H1 (cell line): Measurements from ENCODE around the gene PGAP3. TPM values are rescaled to one million over a fixed set of nuclear protein-coding genes. Genes with fewer than 3 reads are reported as not detected.
A peak's percentile ranks its signal among the peaks of the same experiment; 100 is the strongest.

Experiments
- CTCF ChIA-PET: fragments of 300-600 bp; sonication (Branson Sonifier 250); formaldehyde crosslinking; loops from one replicate; lab custom pipeline; 2021; ENCODE audit not compliant: partially characterized antibody; lab: Charles Lee
- POLR2A ChIA-PET: fragments of 300-600 bp; sonication (Branson Sonifier 250); formaldehyde crosslinking; loops from one replicate; lab custom pipeline; 2021; ENCODE audit warnings: inconsistent platforms; ENCODE audit not compliant: partially characterized antibody; lab: Charles Lee
- DNase-seq, 2 experiments: peaks; one replicate each; pipeline versions ENCODE4 v3.0.0 to v3.0.0-alpha.2; 2010 to 2022; ENCODE audit warnings: low spot score in 2 of 2, low read depth in 1 of 2, mixed read lengths in 1 of 2
- FAIRE-seq: peaks from 2 replicates; lab custom pipeline; 2011; peaks lifted over from hg19 to GRCh38; lab: Jason Lieb, UNC
- H2AFZ ChIP-seq: 2 replicates; pipeline ENCODE4 v1.8.1; 2012; ENCODE audit warnings: low read length, inconsistent platforms
- H2AK5ac ChIP-seq: 2 replicates; pipeline ENCODE4 v1.6.1; 2013; ENCODE audit warnings: low read depth, low read length
- H2BK120ac ChIP-seq: replicated peaks from 2 replicates; pipeline ENCODE3; 2013; ENCODE audit warnings: low read depth, low read length, inconsistent platforms
- H2BK12ac ChIP-seq: 2 replicates; pipeline ENCODE4 v1.6.1; 2013; ENCODE audit warnings: low read depth, low read length
- H2BK15ac ChIP-seq: 2 replicates; pipeline ENCODE4 v1.6.1; 2013; ENCODE audit warnings: low read length
- H2BK20ac ChIP-seq: 2 replicates; pipeline ENCODE4 v1.6.1; 2013; ENCODE audit warnings: low read length
- H2BK5ac ChIP-seq: 2 replicates; pipeline ENCODE4 v1.6.1; 2013; ENCODE audit warnings: low read depth, low read length
- H3K14ac ChIP-seq: 2 replicates; pipeline ENCODE4 v1.6.1; 2013; ENCODE audit warnings: inconsistent platforms; ENCODE audit not compliant: insufficient read length
- H3K18ac ChIP-seq: 2 replicates; pipeline ENCODE4 v1.6.1; 2013; ENCODE audit warnings: low read length; ENCODE audit errors: extremely low read depth
- H3K23ac ChIP-seq: 2 replicates; pipeline ENCODE4 v1.6.1; 2013; ENCODE audit warnings: inconsistent platforms; ENCODE audit not compliant: insufficient read length
- H3K23me2 ChIP-seq: 2 replicates; pipeline ENCODE4 v1.6.1; 2013; ENCODE audit warnings: low read depth, low read length
- H3K27ac ChIP-seq: 2 replicates; pipeline ENCODE4 v1.6.1; 2011; ENCODE audit warnings: low read depth, low read length, inconsistent platforms
- H3K27me3 ChIP-seq, 4 experiments: replicated peaks in 1 of 4; 1 replicate in 1 of 4; 2 replicates in 3 of 4; pipeline versions ENCODE4 v1.6.1 to v1.8.1; 2011 to 2013; ENCODE audit warnings: low read length in 3 of 4, mild to moderate bottlenecking in 3 of 4, inconsistent platforms in 2 of 4, mixed read lengths in 2 of 4, moderate library complexity in 1 of 4; ENCODE audit not compliant: control insufficient read depth in 3 of 4, insufficient read depth in 3 of 4; ENCODE audit errors: extremely low read depth in 1 of 4
- H3K36me3 ChIP-seq, 4 experiments: 2 replicates each; pipeline versions ENCODE4 v1.6.1 to v1.8.1; 2011 to 2013; ENCODE audit warnings: mild to moderate bottlenecking in 4 of 4, low read length in 3 of 4, moderate library complexity in 2 of 4, control low read depth in 1 of 4, inconsistent platforms in 1 of 4; ENCODE audit not compliant: insufficient read depth in 4 of 4, control insufficient read depth in 2 of 4
- H3K4ac ChIP-seq: replicated peaks from 2 replicates; pipeline ENCODE3; 2013; ENCODE audit warnings: low read length, low read depth, mixed read lengths, inconsistent platforms; ENCODE audit not compliant: insufficient read length
- H3K4me1 ChIP-seq, 4 experiments: replicated peaks in 1 of 4; 1 replicate in 1 of 4; 2 replicates in 3 of 4; pipeline versions ENCODE4 v1.6.1 to v1.8.1; 2011 to 2013; ENCODE audit warnings: low read length in 3 of 4, inconsistent platforms in 2 of 4, mixed read lengths in 1 of 4; ENCODE audit not compliant: insufficient read depth in 4 of 4, control insufficient read depth in 3 of 4
- H3K4me2 ChIP-seq, 2 experiments: 2 replicates each; pipeline versions ENCODE4 v1.6.1 to v1.8.1; 2011 to 2013; ENCODE audit warnings: low read depth in 2 of 2, low read length in 2 of 2, control low read depth in 1 of 2, inconsistent platforms in 1 of 2, mild to moderate bottlenecking in 1 of 2; ENCODE audit not compliant: insufficient read depth in 1 of 2
- H3K4me3 ChIP-seq, 4 experiments: fragments of 200-600, 300-600 bp in 1 of 4; sonication (generic), shearing (Covaris generic), sonication (Bioruptor Twin) in 1 of 4; 2 replicates each; pipeline versions ENCODE4 v1.5.1 to v1.8.1; 2011 to 2016; ENCODE audit warnings: low read length in 4 of 4, low read depth in 3 of 4, control low read depth in 2 of 4, inconsistent platforms in 2 of 4, mild to moderate bottlenecking in 2 of 4, mixed read lengths in 1 of 4, moderate library complexity in 1 of 4; ENCODE audit not compliant: insufficient read depth in 2 of 4; ENCODE audit errors: extremely low read depth in 1 of 4
- H3K56ac ChIP-seq: replicated peaks from 2 replicates; pipeline ENCODE3; 2013; ENCODE audit warnings: low read depth, mild to moderate bottlenecking, mixed read lengths, low read length, inconsistent platforms; ENCODE audit not compliant: insufficient read length
- H3K79me1 ChIP-seq: 2 replicates; pipeline ENCODE4 v1.6.1; 2013; ENCODE audit warnings: low read depth, low read length, control low read depth
- H3K79me2 ChIP-seq, 2 experiments: 2 replicates each; pipeline versions ENCODE4 v1.6.1 to v1.8.1; 2012 to 2013; ENCODE audit warnings: low read length in 2 of 2, mild to moderate bottlenecking in 2 of 2, inconsistent platforms in 1 of 2; ENCODE audit not compliant: insufficient read depth in 2 of 2, control insufficient read depth in 1 of 2
- H3K9ac ChIP-seq, 4 experiments: replicated peaks in 1 of 4; 1 replicate in 1 of 4; 2 replicates in 3 of 4; pipeline versions ENCODE4 v1.6.1 to v1.8.1; 2011 to 2013; ENCODE audit warnings: low read depth in 3 of 4, low read length in 3 of 4, control low read depth in 2 of 4, mild to moderate bottlenecking in 2 of 4, moderate library complexity in 2 of 4, inconsistent platforms in 1 of 4; ENCODE audit errors: extremely low read depth in 1 of 4
- H3K9me3 ChIP-seq, 2 experiments: 2 replicates each; pipeline versions ENCODE4 v1.6.1 to v1.8.1; 2012 to 2013; ENCODE audit warnings: mild to moderate bottlenecking in 2 of 2, moderate library complexity in 2 of 2, control low read depth in 1 of 2, inconsistent platforms in 1 of 2, low read depth in 1 of 2, low read length in 1 of 2, mixed read lengths in 1 of 2; ENCODE audit not compliant: insufficient read depth in 2 of 2
- H4K20me1 ChIP-seq, 2 experiments: replicated peaks in 1 of 2; 2 replicates each; pipeline versions ENCODE3 to v1.8.1; 2011 to 2013; ENCODE audit warnings: inconsistent platforms in 2 of 2, low read length in 2 of 2, mild to moderate bottlenecking in 1 of 2; ENCODE audit not compliant: insufficient read depth in 2 of 2, control insufficient read depth in 1 of 2
- H4K5ac ChIP-seq: 2 replicates; pipeline ENCODE4 v1.6.1; 2013; ENCODE audit warnings: low read length, low read depth, mixed read lengths, inconsistent platforms; ENCODE audit not compliant: insufficient read length
- H4K8ac ChIP-seq: 2 replicates; pipeline ENCODE4 v1.8.0; 2013; ENCODE audit warnings: mild to moderate bottlenecking, moderate library complexity, low read length, inconsistent platforms; ENCODE audit not compliant: insufficient read depth; ENCODE audit errors: extremely low read depth
- H4K91ac ChIP-seq: replicated peaks from 2 replicates; pipeline ENCODE3; 2013; ENCODE audit warnings: low read length, mixed read lengths, inconsistent platforms; ENCODE audit not compliant: insufficient read length
- ATF2 ChIP-seq: IDR thresholded peaks from 2 replicates; pipeline ENCODE4 v1.6.1; 2012; ENCODE audit warnings: low read length, inconsistent platforms
- BCL11A ChIP-seq, 2 experiments: IDR thresholded peaks; one replicate each; pipeline ENCODE4 v1.6.1; 2011; ENCODE audit warnings: low read depth in 2 of 2, low read length in 2 of 2, mild to moderate bottlenecking in 2 of 2
- HDAC2 ChIP-seq, 2 experiments: fragments of 300-600 bp in 1 of 2; sonication (generic) in 1 of 2; IDR thresholded peaks; 2 replicates each; pipeline ENCODE4 v1.6.1; 2011 to 2012; ENCODE audit warnings: low read depth in 2 of 2, low read length in 2 of 2, mild to moderate bottlenecking in 2 of 2, moderate library complexity in 2 of 2, borderline replicate concordance in 1 of 2, inconsistent platforms in 1 of 2
- NANOG ChIP-seq: IDR thresholded peaks from 2 replicates; pipeline ENCODE4 v1.6.1; 2011; ENCODE audit warnings: low read length, low read depth, mild to moderate bottlenecking, inconsistent platforms; ENCODE audit not compliant: insufficient read depth, poor library complexity, severe bottlenecking
- RAD21 ChIP-seq, 2 experiments: IDR thresholded peaks in 1 of 2; conservative IDR thresholded peaks in 1 of 2; 2 replicates each; pipeline ENCODE4 v1.6.1; 2011; ENCODE audit warnings: low read depth in 2 of 2, low read length in 2 of 2, improper control_type of control experiment in 1 of 2, inconsistent platforms in 1 of 2, mild to moderate bottlenecking in 1 of 2, moderate library complexity in 1 of 2
- SP2 ChIP-seq: IDR thresholded peaks from 2 replicates; pipeline ENCODE4 v1.6.1; 2012; ENCODE audit warnings: mild to moderate bottlenecking, low read length, inconsistent platforms
- SP4 ChIP-seq: IDR thresholded peaks from 2 replicates; pipeline ENCODE4 v1.6.1; 2012; ENCODE audit warnings: low read length, inconsistent platforms
- TAF1 ChIP-seq: IDR thresholded peaks from 2 replicates; pipeline ENCODE4 v1.6.1; 2011; ENCODE audit warnings: mild to moderate bottlenecking, low read depth, low read length
- WGBS, 2 experiments: shearing (Covaris generic) in 1 of 2; methylation state at CpG; one replicate each; pipeline versions ENCODE4 v1.1.6 to v1.1.7; 2013 to 2015; ENCODE audit warnings: low lambda C conversion rate in 2 of 2, mixed read lengths in 2 of 2, inconsistent platforms in 1 of 2, low coverage in 1 of 2, missing lambda C conversion rate in 1 of 2; ENCODE audit not compliant: insufficient replicate concordance in 2 of 2, insufficient coverage in 1 of 2, insufficient read length in 1 of 2; ENCODE audit errors: extremely low coverage in 1 of 2, missing lambda C conversion rate in 1 of 2; 5-methylcytosine and 5-hydroxymethylcytosine counted together
- polyA plus RNA-seq, 7 experiments: library from polyadenylated mRNA; depleted of rRNA in 3 of 7; stranded (reverse) in 5 of 7; unstranded in 2 of 7; fragments of >200 nt in 5 of 7; fragments of 200-250 nt in 2 of 7; gene quantifications; 1 replicate in 5 of 7; 2 replicates in 1 of 7; 4 replicates in 1 of 7; pipeline versions ENCODE4 v1.2.1 to v1.2.3, GENCODE V29; 2011 to 2013; ENCODE audit warnings: missing spikeins in 2 of 7, mixed read lengths in 2 of 7
- total RNA-seq: library from RNA; stranded (reverse); fragmentation: NEBNext Ultra II Directional; extraction: Animal tissue kit (Norgen Biotek cat#: 25700); gene quantifications from 2 replicates; pipeline ENCODE4 v1.2.1, GENCODE V29; 2021

PGAP3 gene
- total and polyA plus RNA-seq, 2 of the 8 experiments (the other 6 are each of a cell fraction or from before 2014, with no cell fraction given), result 21.0 to 30.7 TPM

GRCh38 chr17:39706383-39706782, 18.5 kb upstream of the PGAP3 start:
- Histone ChIP-seq H3K4me3 (no peak overlapping the region), H3K36me3 (peaks cover 18 to 48% (median 38%) of the 10 kb centered on the region in 4 experiments), H3K4me1 (peaks cover 12 to 42% (median 25%) of the 10 kb centered on the region in 4 experiments), H3K79me1 (peaks cover 22% of the 10 kb centered on the region), H4K91ac (no peak overlapping the region), H3K4ac (no peak overlapping the region), H4K5ac (no peak overlapping the region), H2BK120ac (no peak overlapping the region), H3K9ac (no peak overlapping the region), H2BK5ac (peak overlapping the region; percentile 67; the same call in 1 of the 2 replicates), H3K23me2 (peaks cover 4% of the 10 kb centered on the region; the same call in 1 of the 2 replicates), H3K4me2 (no peak overlapping the region), H3K9me3 (no peaks in the 10 kb centered on the region), H4K8ac (no peak overlapping the region; the same call in 1 of the 2 replicates), H3K23ac (no peak overlapping the region), H3K27ac (no peak overlapping the region), H2BK15ac (no peak overlapping the region), H2AFZ (no peak overlapping the region), H2BK20ac (no peak overlapping the region), H2BK12ac (no peak overlapping the region), H3K79me2 (peaks cover 33 to 86% of the 10 kb centered on the region in 2 experiments), H2AK5ac (no peak overlapping the region), H3K27me3 (no peaks in the 10 kb centered on the region), H3K18ac (no peak overlapping the region), H4K20me1 (peaks cover 29 to 40% of the 10 kb centered on the region in 2 experiments), H3K14ac (no peak overlapping the region), H3K56ac (no peak overlapping the region)
- DNase-seq (no peak), FAIRE-seq (no peak)
- WGBS, 2 experiments, result 83% methylated on average over 8 of the region's 8 CpGs; no CpG with 5 or more reads in 1 of the 2 experiments
- ChIA-PET POLR2A (interaction anchor here (1.0 to 38.1 kb wide), 5 partner anchors 9 to 31 kb away, joined by 4 to 708 read pairs (median 23); partner anchors contain the start of genes PGAP3, PNMT and TCAP), CTCF (interaction anchor here (0.8 to 52.4 kb wide), 4 partner anchors 9 to 72 kb away, joined by 3 to 1885 read pairs (median 10); partner anchors contain the start of genes MIEN1, PPP1R1B and STARD3)
- TF ChIP-seq SP2 (no peak), ATF2 (no peak), SP4 (no peak), RAD21 (IDR thresholded peaks at IDR 0.05 in 1 of 2, conservative IDR thresholded peaks at IDR 0.05 in 1 of 2; ENCODE audit: low read depth in 2 of 2, low read length in 2 of 2) (no peak), NANOG (no peak), HDAC2 (IDR thresholded peaks at IDR 0.05; ENCODE audit: borderline replicate concordance in 1 of 2, low read depth in 2 of 2, low read length in 2 of 2) (no peak), BCL11A (IDR thresholded peaks at IDR 0.05; ENCODE audit: low read depth in 2 of 2, low read length in 2 of 2) (no peak), TAF1 (no peak)
